ENCODE data around the gene RNF144A.

RNF144A gene

DNA sequence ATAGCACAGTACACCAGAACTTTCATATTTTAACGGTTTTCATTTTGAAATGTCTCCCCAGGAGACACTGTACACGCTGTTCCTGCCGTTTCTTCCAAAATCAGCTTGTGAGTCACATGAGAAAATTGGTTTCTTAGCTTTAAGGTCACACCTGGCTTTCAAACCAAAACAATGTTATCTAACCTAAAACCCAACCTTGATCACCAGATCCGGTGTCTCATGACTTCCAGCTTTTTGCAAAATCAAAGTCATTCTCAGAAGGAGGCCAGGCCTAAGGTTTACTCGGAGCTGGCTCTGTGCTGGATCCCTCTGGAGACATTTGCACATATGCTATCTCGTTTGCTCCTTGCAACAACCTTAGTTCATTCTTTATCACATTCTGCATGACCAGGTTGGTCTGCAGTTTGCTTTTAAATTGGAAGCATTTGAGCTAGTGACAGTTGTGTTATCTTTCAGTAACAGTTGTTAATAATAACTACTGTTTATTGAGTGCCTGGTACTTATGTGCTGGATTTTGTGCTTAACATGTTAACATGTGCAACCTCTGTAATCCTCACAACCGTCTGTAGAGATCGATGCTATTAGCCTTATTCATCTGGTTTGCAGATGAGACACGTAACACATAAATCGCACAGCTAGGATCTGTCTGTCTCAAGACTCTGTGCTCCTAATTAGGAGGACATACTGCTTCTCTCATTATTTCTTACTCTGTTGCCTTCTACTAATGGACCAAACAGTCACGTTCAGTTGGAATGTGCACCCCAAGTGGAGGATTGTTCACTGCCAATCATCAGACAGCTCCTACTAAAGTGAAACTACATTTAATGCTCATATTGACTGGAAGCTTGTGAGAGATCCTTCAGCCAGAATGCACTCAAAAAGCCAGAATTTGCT is 105.5 kb downstream of the RNF144A start:
- DNase-seq (ENCODE audit: low read depth in 3 of 3), result no peak

DNA sequence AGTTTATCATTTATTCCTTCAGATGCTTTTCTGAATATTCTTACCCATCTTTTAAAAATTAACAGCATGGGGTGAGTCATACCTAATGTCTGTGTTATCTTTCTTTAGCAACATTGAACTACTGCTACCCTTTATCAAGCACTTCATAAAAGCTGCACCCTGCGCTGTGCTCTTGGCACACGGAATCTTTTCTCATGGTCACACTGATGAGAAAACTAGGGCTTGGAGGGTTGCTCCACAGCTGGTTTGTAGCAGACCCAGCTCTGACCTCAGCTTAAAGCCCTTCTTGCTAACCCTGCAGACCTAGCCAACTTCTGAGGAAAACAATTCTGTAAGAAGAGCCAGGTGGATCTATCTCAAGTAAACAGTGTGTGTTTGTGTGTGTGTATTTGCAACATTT is 106.3 kb downstream of the RNF144A start:
- no peak for DNase-seq (ENCODE audit: low read depth in 3 of 3)

DNA sequence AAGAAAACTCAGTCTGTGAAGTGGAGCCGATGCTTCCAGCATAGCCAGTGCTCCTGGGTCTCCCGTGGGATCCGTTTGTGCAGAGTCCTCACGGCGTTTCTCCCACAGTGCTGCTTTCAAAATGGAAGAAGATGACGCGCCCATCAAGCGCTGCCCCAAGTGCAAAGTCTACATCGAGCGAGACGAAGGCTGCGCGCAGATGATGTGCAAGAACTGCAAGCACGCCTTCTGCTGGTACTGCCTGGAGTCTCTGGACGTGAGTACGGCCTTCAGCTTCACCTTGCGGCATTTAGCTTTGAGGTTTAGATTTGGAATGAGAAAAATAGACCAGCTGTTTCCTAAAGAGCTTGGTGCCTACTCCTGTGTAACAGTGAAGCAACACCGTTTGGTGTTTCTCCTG is 107.0 kb downstream of the RNF144A start:
- DNase-seq (ENCODE audit: low read depth in 3 of 3), result no peak

DNA sequence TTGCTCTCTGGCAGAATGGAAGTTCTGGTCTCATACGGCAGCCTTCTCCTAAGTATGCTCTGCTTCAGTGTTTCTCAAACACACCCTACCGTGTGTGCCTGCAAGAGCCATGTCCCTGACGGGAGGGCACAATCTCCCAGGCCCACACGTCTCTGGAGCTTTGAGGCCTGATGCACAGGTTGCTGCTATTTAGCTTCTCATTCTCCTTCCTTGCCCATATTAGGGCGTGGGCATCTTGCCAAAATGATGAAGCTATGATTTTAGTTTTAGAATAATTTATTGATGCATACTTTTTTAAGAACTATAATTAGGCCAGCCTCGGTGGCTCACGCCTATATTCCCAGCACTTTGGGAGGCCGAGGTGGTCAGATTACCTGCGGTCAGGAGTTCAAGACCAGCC is 107.9 kb downstream of the RNF144A start:
- DNase-seq (ENCODE audit: low read depth in 3 of 3), result no peak

DNA sequence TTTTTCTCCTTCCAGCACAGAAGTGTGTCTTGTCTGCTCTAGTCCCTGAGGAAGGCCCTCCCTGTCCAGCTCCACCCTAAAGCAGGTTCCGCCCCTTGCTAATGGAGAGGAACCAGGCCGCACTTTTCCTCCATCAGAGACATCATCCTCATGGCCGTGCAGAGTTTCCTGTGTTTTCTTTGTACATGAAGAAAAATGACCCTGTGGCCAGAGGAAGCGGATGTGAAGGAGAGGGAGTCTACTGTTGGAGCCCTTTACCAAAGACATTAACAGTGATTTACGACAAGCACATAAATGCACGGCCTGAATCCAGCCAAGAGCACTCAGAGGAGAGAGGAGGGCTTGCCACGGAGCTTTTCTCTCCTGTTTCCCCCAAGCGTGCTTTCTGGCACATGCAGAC is 109.5 kb downstream of the RNF144A start:
- DNase-seq (ENCODE audit: low read depth in 3 of 3), result no peak

DNA sequence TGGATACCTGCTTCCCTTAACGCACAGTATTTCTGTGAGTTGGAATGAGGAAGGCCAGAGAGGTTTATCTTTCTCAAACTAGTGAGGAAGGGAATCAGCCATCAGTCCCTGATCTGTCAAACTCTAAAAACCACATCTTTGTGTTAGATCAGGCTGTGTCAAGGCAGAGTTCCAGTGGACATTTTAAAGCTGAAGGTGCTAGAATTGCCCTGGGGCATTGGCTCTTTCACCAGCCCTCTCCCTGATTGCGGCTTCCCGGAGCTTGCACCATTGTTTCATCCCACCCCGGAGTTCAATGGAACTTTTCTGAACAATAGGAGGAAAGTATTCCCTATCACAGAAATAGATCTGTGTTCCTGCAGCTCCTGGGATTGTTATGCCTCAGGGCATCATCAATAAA is 110.2 kb downstream of the RNF144A start:
- DNase-seq (ENCODE audit: low read depth in 3 of 3), result no peak

DNA sequence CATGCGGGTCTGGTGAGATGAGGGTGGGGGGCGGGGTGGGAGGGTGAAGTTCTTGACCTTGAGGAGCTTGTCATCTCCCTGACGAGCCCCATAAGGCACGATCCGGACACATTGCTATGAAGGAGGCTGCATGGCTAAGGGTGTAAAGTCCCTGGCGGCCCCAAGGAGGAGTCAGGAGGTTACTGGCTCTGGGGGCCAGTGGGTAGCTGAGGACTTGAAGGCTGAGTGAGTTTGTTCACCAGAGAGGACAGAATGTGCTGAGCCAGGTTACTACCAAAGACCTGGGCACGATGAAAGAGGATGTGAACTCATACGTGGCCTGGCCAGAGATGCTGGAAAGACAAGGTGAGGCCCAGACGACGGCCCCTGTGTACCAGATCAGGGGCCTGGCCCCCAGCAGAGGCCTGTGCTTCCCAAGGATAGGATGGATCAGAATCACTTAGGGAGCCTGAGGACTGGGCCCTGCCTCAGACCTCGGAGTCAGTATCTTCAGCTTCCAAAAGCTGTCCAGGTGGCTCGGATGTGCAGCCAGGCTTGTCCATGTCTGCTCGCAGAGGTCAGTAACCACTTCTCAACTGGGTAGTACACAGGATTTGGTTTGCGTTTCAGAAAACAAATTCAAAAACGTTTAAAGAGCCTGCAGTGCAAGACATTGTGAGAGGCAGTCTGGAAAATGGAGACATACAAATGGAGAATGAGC is 110.9 kb downstream of the RNF144A start:
- DNase-seq (ENCODE audit: low read depth in 3 of 3), result no peak

DNA sequence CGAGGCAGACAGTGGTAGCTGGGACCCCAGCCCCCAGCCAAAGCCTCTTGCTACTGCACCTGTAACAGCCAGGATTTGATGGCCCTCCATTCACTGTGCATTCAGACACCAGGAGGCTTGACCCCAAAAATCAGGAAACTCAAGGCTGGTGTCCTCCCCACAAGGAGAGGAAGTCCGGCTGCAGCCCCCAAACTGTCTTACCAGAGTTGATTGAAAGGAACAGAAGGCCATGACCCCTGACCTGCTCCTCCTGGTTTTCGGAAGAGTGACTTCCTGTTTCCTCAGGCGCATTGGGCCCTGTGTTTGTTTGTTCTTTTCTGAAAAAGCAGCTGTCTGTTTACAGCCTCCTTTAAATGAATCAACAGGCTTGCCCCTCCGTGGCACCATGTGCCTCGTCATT is 111.6 kb downstream of the RNF144A start:
- DNase-seq (ENCODE audit: low read depth in 3 of 3), result no peak

DNA sequence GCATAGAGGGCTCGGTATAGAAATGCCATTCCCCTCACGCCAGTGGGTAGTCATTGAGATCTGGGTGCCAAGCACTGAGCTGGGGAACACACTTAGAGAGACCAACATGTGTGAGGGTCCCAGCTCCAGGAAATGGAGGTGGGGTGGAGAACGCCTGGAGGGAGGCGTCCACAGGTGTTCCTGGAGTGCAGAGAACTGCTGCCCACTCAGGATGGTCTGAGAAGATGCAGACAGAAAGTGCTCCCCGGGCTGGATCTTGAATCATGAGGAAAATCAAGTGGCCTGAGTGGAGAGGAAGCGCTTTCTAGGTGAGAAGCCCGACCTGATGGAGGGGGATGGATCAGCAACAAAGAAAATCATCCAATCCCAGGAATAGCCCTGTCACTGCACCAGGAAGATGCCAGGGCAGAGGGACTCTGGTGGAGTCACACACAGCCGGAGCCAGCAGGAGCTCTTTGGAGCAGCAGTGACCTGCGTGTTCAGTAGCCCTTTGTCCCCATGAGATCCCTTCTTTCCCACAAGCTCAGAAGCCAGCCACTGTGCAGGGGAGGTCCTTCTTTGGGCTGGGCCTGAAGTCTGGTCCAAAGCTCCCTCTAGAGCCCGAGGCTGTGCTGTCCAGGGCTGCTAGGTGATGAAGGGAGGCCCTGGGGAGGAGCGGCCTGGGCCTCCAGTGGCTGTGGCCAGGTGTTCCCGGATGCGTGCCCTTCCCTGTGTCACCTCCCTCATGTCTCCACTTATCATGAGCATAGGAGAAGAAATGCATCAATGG is 112.3 kb downstream of the RNF144A start:
- DNase-seq (ENCODE audit: low read depth in 3 of 3), result no peak

DNA sequence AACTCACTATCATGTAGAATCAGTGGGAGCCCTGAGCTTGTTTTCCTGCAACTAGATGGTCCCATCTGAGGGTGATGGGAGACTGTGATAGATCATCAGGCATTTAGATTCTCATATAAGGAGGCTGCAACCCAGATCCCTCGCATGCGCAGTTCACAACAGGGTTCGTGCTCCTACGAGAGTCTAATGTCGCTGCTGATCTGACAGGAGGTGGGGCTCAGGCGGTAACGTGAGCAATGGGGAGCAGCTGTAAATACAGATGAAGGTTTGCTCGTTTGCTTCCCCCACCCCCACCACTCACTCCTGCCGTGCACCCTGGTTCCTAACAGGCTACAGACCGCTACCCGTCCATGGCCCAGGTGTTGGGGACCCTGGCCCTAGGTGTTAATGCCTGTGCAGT is 113.6 kb downstream of the RNF144A start:
- DNase-seq (ENCODE audit: low read depth in 3 of 3), result no peak

DNA sequence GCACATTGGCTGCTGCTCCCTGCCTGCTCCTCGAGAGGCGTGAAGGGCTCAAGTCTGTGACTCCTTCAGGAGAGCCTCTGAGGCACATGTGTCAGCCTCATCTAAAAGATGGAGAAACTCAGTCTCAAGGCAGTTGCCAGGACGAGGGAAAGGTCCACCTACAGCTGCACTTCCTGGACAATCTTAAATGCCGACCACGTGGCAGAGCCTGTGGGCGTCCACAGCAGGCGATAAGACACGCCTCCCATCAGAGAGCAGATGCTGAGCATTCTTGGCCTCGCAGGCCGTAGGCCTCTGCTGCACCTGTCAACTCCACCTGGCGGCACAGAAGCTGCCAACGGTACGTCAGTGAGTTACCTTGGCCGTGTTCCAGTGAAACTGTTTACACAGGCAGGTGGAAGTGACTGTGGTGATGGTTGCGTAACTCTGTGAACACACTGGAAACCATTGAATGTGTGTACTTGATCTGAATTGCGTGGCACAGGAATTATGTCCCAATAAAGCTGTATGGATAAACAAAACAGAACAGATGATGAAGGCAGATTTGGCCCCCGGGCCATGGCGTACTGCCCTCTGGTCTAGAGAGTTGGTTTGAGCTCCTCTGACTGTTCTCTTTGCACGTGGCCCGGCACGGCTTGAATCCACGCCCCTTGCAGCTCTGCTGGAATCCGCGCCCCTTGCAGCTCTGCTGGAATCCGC is 114.5 kb downstream of the RNF144A start:
- DNase-seq (ENCODE audit: low read depth in 3 of 3), result peak in 2 of 3 experiments; percentile 11 to 27

DNA sequence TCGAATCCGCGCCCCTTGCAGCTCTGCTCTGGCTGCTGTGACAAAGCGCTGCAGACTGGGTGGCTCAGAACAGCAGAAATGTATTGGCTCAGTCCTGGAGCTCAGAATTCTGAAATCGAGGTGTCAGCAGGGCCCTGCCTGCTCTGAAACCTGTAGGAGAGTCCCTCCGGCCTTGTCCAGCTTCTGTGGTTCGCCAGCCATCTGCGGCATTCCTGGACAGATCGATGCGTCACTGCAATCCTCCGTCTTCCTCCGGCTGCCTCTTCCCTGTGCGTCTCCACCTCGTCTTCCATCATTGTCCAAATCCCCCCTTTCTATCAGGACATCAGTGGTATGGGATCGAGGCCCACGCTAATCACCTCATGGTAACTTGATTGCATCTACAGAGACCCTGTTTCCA is 115.2 kb downstream of the RNF144A start:
- DNase-seq (ENCODE audit: low read depth in 3 of 3), result no peak

DNA sequence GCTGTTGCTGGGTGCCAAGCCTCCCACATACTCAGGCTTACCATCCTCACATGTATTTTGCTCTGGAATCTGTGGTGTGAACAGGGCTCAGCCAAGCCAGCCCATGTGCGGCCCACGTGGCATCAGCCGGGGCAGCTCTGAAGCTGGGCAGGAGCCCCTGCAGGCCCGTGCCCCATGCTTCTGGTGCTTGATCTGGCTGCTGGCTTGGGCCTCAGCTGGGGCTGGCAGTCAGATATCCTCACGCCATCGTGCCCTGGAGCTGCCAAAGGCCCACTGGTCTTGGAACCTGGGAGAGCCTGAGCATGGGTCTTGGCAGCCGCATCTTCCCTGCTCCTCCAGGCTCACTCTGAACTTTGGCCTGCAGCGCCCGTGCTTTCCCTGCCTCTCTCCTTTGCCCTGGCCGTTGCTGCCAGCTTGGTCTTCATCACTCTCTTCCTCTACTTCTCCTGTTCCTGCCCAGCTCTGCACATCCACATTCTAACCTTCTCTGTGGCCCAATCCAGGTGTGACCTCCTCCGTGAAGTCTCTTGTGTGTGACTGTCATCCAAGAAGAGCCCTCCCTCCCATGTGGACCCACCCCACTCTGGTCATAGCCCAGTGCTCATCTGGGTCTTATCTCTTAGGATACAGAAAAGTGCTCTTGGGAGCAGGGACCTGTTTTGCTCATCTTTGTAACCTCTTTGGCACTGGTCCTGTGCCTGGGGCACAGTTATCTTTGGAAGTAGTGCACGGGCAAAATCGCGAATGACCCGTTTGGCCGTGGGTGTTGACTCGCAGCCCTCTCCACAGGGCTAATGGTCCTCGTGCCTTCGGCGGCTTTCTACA is 116.1 kb downstream of the RNF144A start:
- DNase-seq (ENCODE audit: low read depth in 3 of 3), result no peak

DNA sequence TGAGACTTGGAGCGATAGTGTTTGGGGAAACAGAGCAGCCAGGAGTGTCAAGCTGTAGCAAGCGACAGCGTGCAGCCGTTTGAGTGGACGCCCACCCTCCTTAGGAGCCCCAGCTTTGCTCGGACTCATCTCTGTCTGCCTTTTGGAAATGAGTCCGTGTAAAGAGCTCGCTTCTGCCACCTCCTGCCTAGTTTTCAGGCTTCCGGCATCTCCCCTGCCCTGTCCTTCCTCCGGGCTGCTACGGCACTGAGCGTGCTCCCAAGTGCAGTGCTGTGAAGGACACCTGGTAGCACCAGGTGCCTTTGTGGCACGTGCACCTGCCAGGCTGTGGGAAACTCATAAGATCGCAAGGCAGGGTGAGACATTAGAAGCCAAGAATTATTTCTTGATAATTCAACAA is 117.1 kb downstream of the RNF144A start:
- DNase-seq (ENCODE audit: low read depth in 3 of 3), result no peak

DNA sequence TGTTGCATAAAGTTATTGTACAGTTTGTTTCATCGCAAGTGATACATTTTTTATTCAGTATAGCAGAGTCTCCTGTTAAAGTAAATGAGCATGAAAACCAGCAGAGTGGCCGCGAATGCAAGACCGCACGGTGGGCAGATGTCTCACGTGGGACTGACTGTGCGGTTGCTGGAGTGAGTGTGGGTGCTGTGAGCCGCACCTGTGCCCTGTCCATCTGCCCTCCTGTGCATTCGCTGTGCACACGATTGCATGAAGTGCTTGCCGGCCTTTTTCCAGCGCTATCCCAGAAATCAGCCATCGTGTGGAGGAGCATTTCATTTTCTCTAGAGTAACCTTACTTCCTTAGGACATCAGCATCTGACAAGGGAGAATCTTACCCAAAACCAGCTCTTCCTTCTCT is 118.7 kb downstream of the RNF144A start:
- no peak for DNase-seq (ENCODE audit: low read depth in 3 of 3)

DNA sequence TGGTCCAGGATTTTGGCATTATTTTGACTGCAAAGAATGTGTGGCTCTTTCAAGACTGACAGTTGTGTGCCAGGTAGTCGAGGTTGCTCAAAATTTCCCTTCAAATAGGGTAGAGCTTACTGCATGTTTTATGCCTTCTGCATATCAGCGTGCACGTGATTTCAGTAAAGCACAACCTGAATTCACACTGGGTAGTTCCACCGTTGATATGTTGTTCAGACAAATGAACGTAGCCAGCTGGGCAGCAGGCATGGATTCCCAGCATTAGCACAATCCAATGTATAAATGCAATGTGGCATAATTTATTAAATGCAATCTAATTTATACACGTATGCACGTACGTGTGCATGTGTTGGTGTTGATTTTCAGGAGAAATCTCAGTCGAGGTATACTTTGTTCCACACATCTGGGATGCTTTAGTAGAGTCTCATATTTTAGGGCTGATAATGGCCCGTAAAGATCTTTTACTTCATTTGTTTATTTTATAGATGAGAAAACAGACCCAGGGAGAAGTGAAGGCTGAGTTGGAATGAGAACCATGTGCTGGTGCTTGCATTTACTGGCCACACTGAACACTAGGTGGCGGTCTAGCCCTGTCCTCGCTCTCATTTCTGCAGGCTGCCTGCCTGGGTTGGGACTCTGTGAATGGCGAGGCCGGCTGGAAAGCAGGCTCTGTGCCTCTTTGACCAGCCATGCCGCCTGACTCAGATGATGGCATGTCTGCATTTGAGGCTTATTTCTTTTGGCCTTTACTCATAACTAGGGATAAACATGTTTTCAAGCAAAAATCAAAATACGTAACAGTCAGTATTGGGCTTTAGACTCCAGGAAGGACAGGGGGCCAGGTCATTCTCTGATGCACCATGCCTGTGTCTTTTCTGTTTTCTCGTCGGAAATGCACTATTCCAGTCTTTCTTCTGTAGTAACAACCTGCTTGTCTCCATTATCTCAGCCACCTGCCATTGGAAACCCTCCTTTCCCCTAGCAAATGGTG is 120.4 kb downstream of the RNF144A start:
- peak in 2 of 3 experiments; percentile 24 to 26 for DNase-seq (ENCODE audit: low read depth in 3 of 3)

DNA sequence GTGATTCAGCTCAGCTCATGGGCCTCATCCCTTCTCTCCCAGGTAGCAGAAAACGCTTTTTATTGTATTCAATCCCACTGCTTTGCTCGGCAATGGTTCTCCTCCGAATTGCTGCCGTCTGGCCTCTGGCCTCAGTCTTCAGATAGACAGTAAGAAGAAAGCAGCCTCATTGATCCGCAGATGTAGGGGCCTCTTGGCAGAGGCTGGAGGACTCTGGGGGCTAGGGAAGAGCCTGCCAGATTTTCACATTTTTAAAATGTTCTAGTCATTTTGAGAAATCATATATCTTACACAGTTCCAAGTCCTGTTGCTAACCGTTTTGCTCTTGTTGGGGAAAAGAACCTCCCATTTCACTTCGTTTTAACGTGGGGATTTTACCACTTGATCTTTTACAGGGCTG is 123.3 kb downstream of the RNF144A start:
- DNase-seq (ENCODE audit: low read depth in 3 of 3), result no peak

DNA sequence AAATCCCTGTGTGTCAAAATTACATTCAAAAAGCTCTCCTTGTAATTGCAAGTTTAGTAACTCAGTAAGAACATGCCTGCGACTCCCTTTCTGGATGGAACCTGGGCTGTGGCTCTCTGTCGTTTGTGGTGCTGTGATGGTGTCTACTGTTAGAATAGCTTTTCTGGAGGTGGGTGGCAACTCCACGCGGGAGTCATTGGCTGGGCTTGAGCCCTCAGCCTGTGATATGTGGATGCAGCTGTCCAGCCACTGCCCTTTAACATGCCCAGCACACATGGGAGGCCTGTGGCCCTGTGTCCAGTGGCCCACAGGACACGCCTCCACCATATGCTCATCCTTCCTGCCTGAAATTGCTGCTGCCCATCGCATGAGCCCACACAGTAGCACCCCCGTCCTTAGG is 124.2 kb downstream of the RNF144A start:
- no peak for DNase-seq (ENCODE audit: low read depth in 3 of 3)

DNA sequence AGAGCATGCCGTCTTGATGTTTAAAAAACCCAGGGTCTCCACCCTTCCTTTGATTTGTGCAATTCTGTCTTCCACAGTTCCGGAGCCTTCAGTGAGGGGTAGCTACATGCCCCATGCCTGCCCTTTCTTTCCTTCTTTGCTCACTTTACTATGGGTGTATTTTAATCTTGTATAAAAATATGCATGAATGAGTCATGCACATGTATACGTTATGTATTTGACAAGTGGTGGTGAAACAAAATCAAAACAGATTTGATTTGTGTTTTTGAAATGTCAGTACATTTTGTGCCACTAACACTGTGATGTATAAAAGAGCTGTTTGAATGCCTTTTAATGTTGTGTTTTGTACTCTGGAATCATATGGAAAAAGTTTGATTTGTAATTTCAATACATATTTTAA is 126.5 kb downstream of the RNF144A start:
- DNase-seq (ENCODE audit: low read depth in 3 of 3), result no peak
